Naive thymus-derived CD4-positive, alpha-beta T cell (primary cell): ENCODE results near the gene S100A16. TPM values are rescaled to one million over a fixed set of nuclear protein-coding genes. Genes with fewer than 3 reads are reported as not detected.

Experiments
- ATAC-seq: fragments of 150-1000 bp; cut with Tn5 transposase; 2 replicates; pipeline ENCODE4 v1.10.0; 2021; ENCODE audit warnings: mild to moderate bottlenecking, moderate library complexity
- CTCF ChIA-PET: fragments of 350-600 bp; sonication (Branson Sonifier 250); formaldehyde crosslinking; loops from one replicate; lab custom pipeline; 2021; ENCODE audit warnings: antibody characterized with exemption; lab: Charles Lee
- POLR2A ChIA-PET: fragments of 350-600 bp; sonication (Branson Sonifier 250); formaldehyde crosslinking; loops from one replicate; lab custom pipeline; 2021; ENCODE audit warnings: antibody characterized with exemption, inconsistent platforms; lab: Charles Lee
- DNase-seq, 9 donors: peaks; one replicate each; pipeline versions ENCODE4 v3.0.0 to v3.0.0-alpha.2; 2020 to 2022; ENCODE audit warnings: mixed read lengths in 1 of 9
- H3K27ac ChIP-seq: one replicate; pipeline ENCODE4 v1.7.0; 2013; ENCODE audit warnings: mild to moderate bottlenecking, low read depth, low read length, moderate library complexity
- H3K27me3 ChIP-seq, 2 donors: one replicate each; pipeline ENCODE4 v1.7.0; 2013; ENCODE audit warnings: low read length in 2 of 2, mild to moderate bottlenecking in 2 of 2, moderate library complexity in 2 of 2; ENCODE audit not compliant: control insufficient read depth in 2 of 2, insufficient read depth in 2 of 2
- H3K36me3 ChIP-seq, 3 experiments: 1 replicate in 2 of 3; 2 replicates in 1 of 3; pipeline ENCODE4 v1.7.0; 2013; ENCODE audit warnings: low read length in 3 of 3, mild to moderate bottlenecking in 3 of 3, moderate library complexity in 1 of 3; ENCODE audit not compliant: insufficient read depth in 3 of 3, control insufficient read depth in 2 of 3
- H3K4me1 ChIP-seq, 2 donors: one replicate each; pipeline ENCODE4 v1.7.0; 2013; ENCODE audit warnings: low read length in 2 of 2, mild to moderate bottlenecking in 2 of 2, moderate library complexity in 1 of 2; ENCODE audit not compliant: control insufficient read depth in 2 of 2, insufficient read depth in 2 of 2
- H3K4me3 ChIP-seq: 2 replicates; pipeline ENCODE4 v1.7.0; 2013; ENCODE audit warnings: mild to moderate bottlenecking, low read length
- H3K9me3 ChIP-seq, 3 experiments: 1 replicate in 2 of 3; 2 replicates in 1 of 3; pipeline ENCODE4 v1.7.0; 2013; ENCODE audit warnings: low read length in 3 of 3; ENCODE audit not compliant: control insufficient read depth in 2 of 3
- H3K27ac Mint-ChIP-seq, 9 donors: one replicate each; pipeline ENCODE4 v1.8.0; 2020 to 2022; ENCODE audit warnings: mixed read lengths in 9 of 9, mild to moderate bottlenecking in 8 of 9, moderate library complexity in 5 of 9, inconsistent platforms in 2 of 9
- H3K27me3 Mint-ChIP-seq, 5 donors: one replicate each; pipeline ENCODE4 v1.8.0; 2021 to 2022; ENCODE audit warnings: mixed read lengths in 5 of 5, mild to moderate bottlenecking in 1 of 5
- H3K36me3 Mint-ChIP-seq, 5 donors: one replicate each; pipeline ENCODE4 v1.8.0; 2020 to 2022; ENCODE audit warnings: mixed read lengths in 5 of 5, mild to moderate bottlenecking in 3 of 5, inconsistent platforms in 1 of 5
- H3K4me1 Mint-ChIP-seq, 7 donors: one replicate each; pipeline ENCODE4 v1.8.0; 2020 to 2022; ENCODE audit warnings: mixed read lengths in 7 of 7, mild to moderate bottlenecking in 3 of 7, inconsistent platforms in 1 of 7
- H3K4me3 Mint-ChIP-seq, 10 donors: one replicate each; pipeline ENCODE4 v1.8.0; 2020 to 2022; ENCODE audit warnings: mild to moderate bottlenecking in 10 of 10, mixed read lengths in 10 of 10, moderate library complexity in 6 of 10, inconsistent platforms in 2 of 10
- H3K9me3 Mint-ChIP-seq, 11 donors: one replicate each; pipeline ENCODE4 v1.8.0; 2020 to 2022; ENCODE audit warnings: mixed read lengths in 11 of 11, mild to moderate bottlenecking in 4 of 11, inconsistent platforms in 1 of 11, moderate library complexity in 1 of 11
- intact Hi-C, 2 donors: fragments of 100-400 bp; cut with micrococcal nuclease; formaldehyde crosslinking; loops; one replicate each; pipeline ENCODE4 v1.15.1; 2023
- polyA plus RNA-seq, 2 donors: library from polyadenylated mRNA; unstranded; fragments of 300-500 nt; fragmentation: Illumina TruSeq; gene quantifications; one replicate each; pipeline ENCODE4 v1.2.3, GENCODE V29; 2021
- total RNA-seq, 6 experiments: library from RNA in 5 of 6; stranded (reverse) in 5 of 6; gene quantifications; 1 replicate in 5 of 6; 2 replicates in 1 of 6; pipeline ENCODE4 v1.2.3 and lab custom pipeline; 2021 to 2026

The S100A16 gene
- total and polyA plus RNA-seq, 7 experiments from 2014 or later: not detected

DNA sequence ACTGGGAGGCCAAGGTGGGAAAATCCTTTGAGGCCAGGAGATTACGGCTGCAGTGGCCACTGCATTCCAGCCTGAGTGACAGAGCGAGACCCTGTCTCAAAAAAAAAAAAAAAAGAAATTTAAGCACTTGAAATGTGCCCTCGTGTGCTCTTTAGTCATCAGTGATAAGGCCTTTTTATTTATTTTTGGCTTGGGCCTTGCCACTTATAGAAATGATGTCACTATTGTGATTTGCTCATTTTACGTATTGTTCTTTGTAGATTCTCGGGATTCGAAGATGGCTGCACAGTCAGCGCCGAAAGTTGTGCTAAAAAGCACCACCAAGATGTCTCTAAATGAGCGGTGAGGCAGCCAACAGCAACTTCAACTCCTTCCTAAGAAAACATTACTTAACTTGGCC is 23.4 kb upstream of the S100A16 start:
- Histone ChIP-seq H3K9me3 (no peaks in the 10 kb centered on the region), H3K4me3 (no peak overlapping the region), H3K27me3 (no peaks in the 10 kb centered on the region), H3K36me3 (peaks cover 12 to 64% (median 28%) of the 10 kb centered on the region in 3 experiments), H3K4me1 (peaks cover 11 to 25% of the 10 kb centered on the region in 2 donors), H3K27ac (peak overlapping the region; percentile 66)
- Mint-ChIP-seq H3K27me3 (peaks cover 0 to 3% (median 0%) of the 10 kb centered on the region in 5 donors), H3K4me1 (peaks cover 32 to 65% (median 49%) of the 10 kb centered on the region in 7 donors), H3K9me3 (peaks cover 0 to 4% (median 0%) of the 10 kb centered on the region in 11 donors), H3K27ac (peak overlapping the region in 5 of 9 donors; percentile 45 to 100 (median 79)), H3K36me3 (peaks cover 8 to 26% (median 18%) of the 10 kb centered on the region in 5 donors), H3K4me3 (peak overlapping the region in 8 of 10 donors; percentile 67 to 100 (median 100))
- ChIA-PET POLR2A (interaction anchor here (0.6 to 1.2 kb wide), 2 partner anchors 16 to 103 kb away, joined by 3 to 6 read pairs; no protein-coding TSS in a partner anchor), CTCF (no interaction called here)
- ATAC-seq: no peak
- intact Hi-C loops: loop anchor here in 1 of 2 donors (10.0 kb wide), 1 partner anchor 282 kb away; the partner anchor contains the start of gene S100A9
- no peak for DNase-seq

DNA sequence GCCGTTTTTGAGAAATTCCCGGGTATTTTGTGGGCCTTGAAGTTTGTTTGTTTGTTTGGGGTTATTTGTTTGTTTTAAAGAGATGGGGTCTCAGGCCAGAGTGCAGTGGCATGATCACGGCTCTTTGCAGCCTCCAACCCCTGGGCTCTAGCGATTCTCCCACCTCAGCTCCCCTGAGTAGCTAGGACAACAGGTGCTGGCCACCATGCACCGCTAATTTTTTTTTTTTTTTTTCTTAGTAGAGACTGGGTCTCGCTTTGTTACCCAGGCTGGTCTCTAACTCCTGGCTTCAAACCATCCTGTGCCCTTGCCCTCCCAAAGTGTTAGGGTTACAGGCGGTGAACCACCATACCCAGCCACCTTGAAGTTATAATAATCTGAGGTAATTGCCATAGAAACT is 22.9 kb upstream of the S100A16 start:
- DNase-seq: no peak
- peaks cover 8 to 59% (median 24%) of the 10 kb centered on the region in 3 experiments for H3K36me3 ChIP-seq
- no peaks in the 10 kb centered on the region for H3K27me3 ChIP-seq
- H3K9me3 Mint-ChIP-seq: peaks cover 0 to 4% (median 0%) of the 10 kb centered on the region in 11 donors
- H3K27ac Mint-ChIP-seq: peak overlapping the region in 8 of 9 donors; percentile 29 to 100 (median 73)
- H3K36me3 Mint-ChIP-seq: peaks cover 8 to 22% (median 15%) of the 10 kb centered on the region in 5 donors
- H3K4me3 ChIP-seq: peak overlapping the region; percentile 12
- intact Hi-C loops: loop anchor here in 1 of 2 donors (2.0 to 10.0 kb wide), 2 partner anchors 91 to 281 kb away; partner anchors contain the start of gene S100A9
- H3K27me3 Mint-ChIP-seq: peaks cover 0 to 3% (median 0%) of the 10 kb centered on the region in 5 donors
- peaks cover 11 to 25% of the 10 kb centered on the region in 2 donors for H3K4me1 ChIP-seq
- H3K9me3 ChIP-seq: no peaks in the 10 kb centered on the region
- ChIA-PET POLR2A (interaction anchor here (0.5 to 3.5 kb wide), 5 partner anchors 12 to 646 kb away, joined by 3 to 99 read pairs (median 6); partner anchors contain the start of gene ILF2), CTCF (interaction anchor here (0.6 kb wide), 1 partner anchor 300 kb away, joined by 3 read pairs; no protein-coding TSS in a partner anchor)
- H3K4me1 Mint-ChIP-seq: peaks cover 29 to 60% (median 44%) of the 10 kb centered on the region in 7 donors
- peak overlapping the region; percentile 66 for H3K27ac ChIP-seq
- ATAC-seq: no peak
- H3K4me3 Mint-ChIP-seq: peak overlapping the region; percentile 77 to 100 (median 98)

DNA sequence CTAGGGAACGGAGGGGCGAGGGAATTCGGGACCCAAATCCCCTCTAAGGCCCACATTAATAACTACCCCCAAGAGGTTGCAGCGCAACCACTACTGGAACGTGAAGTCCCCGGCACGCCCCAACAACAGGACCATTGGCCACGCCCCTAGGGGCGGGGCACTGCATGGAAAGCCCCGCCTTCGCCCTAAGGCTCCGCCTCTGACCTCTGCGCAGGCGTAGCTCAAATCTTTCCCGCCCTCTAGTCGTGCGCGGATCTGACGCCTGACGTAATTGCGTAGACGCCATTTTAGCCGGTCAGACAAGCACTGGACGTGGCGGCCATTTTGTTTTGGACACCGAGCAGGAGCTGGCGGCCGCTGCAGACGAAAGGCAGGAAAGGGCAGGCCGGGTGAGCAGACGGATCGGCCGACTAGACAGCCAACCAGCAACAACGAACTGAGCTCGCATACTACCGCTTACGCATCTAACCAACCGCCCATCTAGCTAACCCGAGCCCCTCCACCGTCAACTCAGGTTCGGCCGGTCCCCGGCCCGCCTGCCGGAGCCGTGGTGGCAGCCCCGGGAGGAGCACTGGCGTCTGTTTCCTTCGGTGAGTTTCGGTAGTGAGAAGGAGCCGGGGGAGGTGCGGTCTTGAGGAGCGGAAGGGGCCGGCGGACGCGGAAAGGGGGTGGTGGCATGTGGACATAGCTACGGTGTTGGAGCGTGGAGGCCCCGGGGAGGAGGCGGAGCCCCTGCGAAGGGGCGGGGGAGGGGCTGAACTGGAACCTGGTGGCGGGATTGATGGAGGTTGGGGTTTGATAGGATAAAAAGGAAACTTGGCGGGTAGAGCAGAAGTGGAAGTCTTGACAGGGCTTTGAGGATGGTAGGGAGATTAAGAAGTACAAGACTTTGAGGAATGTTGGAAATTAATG is 21.1 kb upstream of the S100A16 start, which contains the start of gene CHTOP:
CHTOP (plus strand) TSS at position 313 of the 912 bp plus-strand sequence. CDS start 2,523 bp downstream, outside the sequence.
- DNase-seq (peak; percentile 96 to 99 (median 96)), ATAC-seq (peak; percentile 95)
- peak within 1 kb of the TSS; percentile 98 to 100 (median 100) for H3K27ac Mint-ChIP-seq
- H3K27me3 Mint-ChIP-seq: peaks cover 0 to 3% (median 0%) of the 10 kb centered on the region in 5 donors
- peak within 1 kb of the TSS; percentile 97 to 100 (median 99) for H3K4me3 Mint-ChIP-seq
- H3K4me1 Mint-ChIP-seq: peaks cover 30 to 52% (median 41%) of the 10 kb centered on the region in 7 donors
- H3K36me3 Mint-ChIP-seq: peaks cover 8 to 22% (median 15%) of the 10 kb centered on the region in 5 donors
- peak within 1 kb of the TSS; percentile 99 for H3K4me3 ChIP-seq
- H3K36me3 ChIP-seq: peaks cover 0 to 40% (median 18%) of the 10 kb centered on the region in 3 experiments
- peaks cover 11 to 25% of the 10 kb centered on the region in 2 donors for H3K4me1 ChIP-seq
- intact Hi-C loops: loop anchor here (1.0 to 10.0 kb wide), 11 partner anchors 24 to 586 kb away; partner anchors contain the start of genes S100A4 (in 2 of the 2), SNAPIN (in 2 of the 2), GATAD2B (in 1 of the 2) and RPS27 (in 1 of the 2)
- peaks cover 0 to 4% (median 0%) of the 10 kb centered on the region in 11 donors for H3K9me3 Mint-ChIP-seq
- ChIA-PET POLR2A (interaction anchor here (0.6 to 3.5 kb wide), 20 partner anchors 14 to 585 kb away, joined by 3 to 99 read pairs (median 5); partner anchors contain the start of genes ILF2, INTS3, JTB and RPS27), CTCF (interaction anchor here (0.9 to 1.6 kb wide), 3 partner anchors 14 to 124 kb away, joined by 3 to 4 read pairs (median 3); no protein-coding TSS in a partner anchor)
- no peaks in the 10 kb centered on the region for H3K27me3 ChIP-seq
- H3K9me3 ChIP-seq: no peaks in the 10 kb centered on the region
- peak within 1 kb of the TSS; percentile 98 for H3K27ac ChIP-seq

- H3K27ac Mint-ChIP-seq: peak overlapping the region; percentile 98 to 100 (median 100)
- no peak for DNase-seq
- H3K9me3 Mint-ChIP-seq: peaks cover 0 to 4% (median 0%) of the 10 kb centered on the region in 11 donors
Measured at GRCh38 chr1:153633161-153633753, 20.3 kb upstream of the S100A16 start.

DNA sequence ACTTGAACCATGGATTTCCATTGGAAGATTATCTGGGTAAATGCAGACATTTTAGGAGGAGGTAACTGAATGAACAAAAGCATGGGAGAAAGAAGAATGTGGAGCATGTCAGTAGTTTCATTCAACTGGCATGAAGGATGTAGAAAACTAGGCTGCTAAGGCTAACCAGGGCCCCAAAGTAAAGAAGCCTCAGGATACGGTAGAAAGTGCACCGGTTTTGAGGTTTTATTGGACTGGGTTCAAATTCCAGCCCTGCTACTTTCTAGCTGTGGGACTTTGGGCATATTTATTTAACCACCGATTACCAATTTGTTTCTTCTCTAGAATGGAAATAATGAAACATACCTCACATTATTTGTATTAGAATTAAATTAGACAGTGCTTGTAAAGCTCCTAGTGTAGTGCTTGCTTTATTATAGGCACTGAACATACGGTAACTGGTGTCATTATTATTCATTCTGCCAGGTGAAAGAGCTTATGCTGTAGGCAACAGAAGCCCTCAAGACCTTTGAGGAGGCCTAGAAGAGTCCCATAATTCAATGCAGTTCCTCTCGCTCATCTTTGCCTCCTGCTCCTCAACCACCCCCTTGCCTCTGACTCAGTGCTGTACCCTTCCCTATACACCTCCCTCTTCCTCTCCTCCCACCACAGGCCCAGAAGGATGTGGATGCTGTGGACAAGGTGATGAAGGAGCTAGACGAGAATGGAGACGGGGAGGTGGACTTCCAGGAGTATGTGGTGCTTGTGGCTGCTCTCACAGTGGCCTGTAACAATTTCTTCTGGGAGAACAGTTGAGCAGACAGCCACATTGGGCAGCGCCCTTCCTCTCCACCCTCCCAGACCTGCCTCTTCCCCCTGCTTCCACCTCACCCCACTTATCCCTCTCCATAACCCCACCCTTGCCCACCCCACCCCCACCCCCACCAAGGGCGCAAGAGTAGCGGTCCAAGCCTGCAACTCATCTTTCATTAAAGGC is 18.4 kb upstream of the S100A16 start:
- peaks cover 0 to 14% (median 0%) of the 10 kb centered on the region in 3 experiments for H3K36me3 ChIP-seq
- no peak overlapping the region for H3K27ac ChIP-seq
- ATAC-seq: no peak
- H3K27ac Mint-ChIP-seq: peak overlapping the region in 4 of 9 donors; percentile 6 to 23 (median 20)
- no peak for DNase-seq
- no peak overlapping the region for H3K4me3 ChIP-seq
- CTCF ChIA-PET: interaction anchor here (0.7 to 0.8 kb wide), 2 partner anchors 9 to 121 kb away, joined by 3 read pairs; no protein-coding TSS in a partner anchor
- H3K4me1 Mint-ChIP-seq: peaks cover 13 to 33% (median 27%) of the 10 kb centered on the region in 7 donors
- peaks cover 0 to 4% (median 0%) of the 10 kb centered on the region in 11 donors for H3K9me3 Mint-ChIP-seq
- peaks cover 11% of the 10 kb centered on the region in 2 donors for H3K4me1 ChIP-seq
- peaks cover 0 to 9% (median 3%) of the 10 kb centered on the region in 5 donors for H3K27me3 Mint-ChIP-seq
- H3K9me3 ChIP-seq: no peaks in the 10 kb centered on the region
- no peak overlapping the region for H3K4me3 Mint-ChIP-seq
- intact Hi-C loops: loop anchor here (2.0 to 10.0 kb wide), 5 partner anchors 87 to 291 kb away; partner anchors contain the start of genes S100A4 (in 2 of the 2), GATAD2B (in 1 of the 2) and S100A9 (in 1 of the 2)
- H3K36me3 Mint-ChIP-seq: peaks cover under 1 to 11% (median 4%) of the 10 kb centered on the region in 5 donors
- POLR2A ChIA-PET: interaction anchor here (0.6 kb wide), 1 partner anchor 153 kb away, joined by 7 read pairs; no protein-coding TSS in a partner anchor
- H3K27me3 ChIP-seq: peaks cover 0 to 2% of the 10 kb centered on the region in 2 donors

More at GRCh38 chr1:153633161-153633753, 20.3 kb upstream of the S100A16 start:
- ATAC-seq: no peak
- Histone ChIP-seq H3K9me3 (no peaks in the 10 kb centered on the region), H3K36me3 (peaks cover 0 to 33% (median 15%) of the 10 kb centered on the region in 3 experiments), H3K27ac (peak overlapping the region; percentile 98), H3K27me3 (no peaks in the 10 kb centered on the region), H3K4me3 (peak overlapping the region; percentile 99), H3K4me1 (peaks cover 11 to 25% of the 10 kb centered on the region in 2 donors)
- Mint-ChIP-seq H3K27me3 (peaks cover 0 to 3% (median 0%) of the 10 kb centered on the region in 5 donors), H3K4me3 (peak overlapping the region; percentile 97 to 100 (median 99)), H3K36me3 (peaks cover 8 to 22% (median 15%) of the 10 kb centered on the region in 5 donors), H3K4me1 (peaks cover 26 to 50% (median 41%) of the 10 kb centered on the region in 7 donors)
- CTCF ChIA-PET: interaction anchor here (0.9 to 1.6 kb wide), 2 partner anchors 26 to 123 kb away, joined by 3 to 4 read pairs; no protein-coding TSS in a partner anchor
- POLR2A ChIA-PET: interaction anchor here (0.6 to 3.5 kb wide), 19 partner anchors 14 to 586 kb away, joined by 3 to 99 read pairs (median 5); partner anchors contain the start of genes ILF2, INTS3, JTB and RPS27
- intact Hi-C loops: loop anchor here (1.0 to 10.0 kb wide), 8 partner anchors 25 to 357 kb away; partner anchors contain the start of genes S100A4 (in 2 of the 2), GATAD2B (in 1 of the 2), RPS27 (in 1 of the 2) and S100A9 (in 1 of the 2)
